K562 (cell line): ENCODE data around the gene IQCN. TPM values are rescaled to one million over a fixed set of nuclear protein-coding genes. Genes with fewer than 3 reads are reported as not detected.

Experiments used
- CBFA2T3 ChIP-seq: fragments of 450-650 bp; IDR thresholded peaks from 2 replicates; pipeline ENCODE4 v1.6.1; 2017
- CBX5 ChIP-seq: IDR thresholded peaks from 2 replicates; pipeline ENCODE4 v1.6.1; 2014; ENCODE audit warnings: low read depth, borderline replicate concordance
- ERF ChIP-seq: fragments of 450-650 bp; formaldehyde crosslinking; IDR thresholded peaks from 2 replicates; pipeline ENCODE4 v1.4.0; 2020; ENCODE audit warnings: mild to moderate bottlenecking, mixed read lengths
- LEF1 ChIP-seq: fragments of 450-650 bp; IDR thresholded peaks from 2 replicates; pipeline ENCODE4 v1.6.1; 2016; ENCODE audit warnings: mild to moderate bottlenecking
- PCBP1 ChIP-seq: fragments of 200-400 bp; formaldehyde crosslinking; IDR thresholded peaks from 2 replicates; pipeline ENCODE4 v1.6.1; 2018; ENCODE audit warnings: mild to moderate bottlenecking, low read depth, low read length; ENCODE audit not compliant: poor library complexity, severe bottlenecking
- PKNOX1 ChIP-seq: fragments of 450-650 bp; IDR thresholded peaks from 2 replicates; pipeline ENCODE4 v1.6.1; 2016
- REST ChIP-seq, 2 experiments: fragments of 450-650 bp; formaldehyde crosslinking in 1 of 2; IDR thresholded peaks; 2 replicates each; pipeline versions ENCODE4 v1.4.0 to v1.6.1; 2014 to 2020; ENCODE audit warnings: mild to moderate bottlenecking in 2 of 2, borderline replicate concordance in 1 of 2, low read depth in 1 of 2
- SREBF2 ChIP-seq: sonication (generic); formaldehyde crosslinking; IDR thresholded peaks from 2 replicates; pipeline ENCODE4 v1.4.0; 2020; ENCODE audit warnings: mild to moderate bottlenecking, missing genetic modification reagents
- STAT6 ChIP-seq: sonication (generic); formaldehyde crosslinking; IDR thresholded peaks from 2 replicates; pipeline ENCODE4 v1.8.1; 2023; ENCODE audit warnings: mild to moderate bottlenecking, missing genetic modification reagents
- SUPT5H ChIP-seq: fragments of 450-650 bp; IDR thresholded peaks from 2 replicates; pipeline ENCODE4 v1.6.1; 2016
- ZBTB34 ChIP-seq: fragments of 250-450 bp; sonication (Bioruptor Pico); IDR thresholded peaks from 2 replicates; pipeline ENCODE4 v1.8.0; 2021; ENCODE audit warnings: mild to moderate bottlenecking, moderate library complexity
- ZNF175 ChIP-seq: fragments of 200-800 bp; sonication (Bioruptor generic); IDR thresholded peaks from 2 replicates; pipeline ENCODE4 v1.6.1; 2016; ENCODE audit warnings: low read depth, mild to moderate bottlenecking, missing genetic modification characterization, missing compliant biosample characterization
- ZNF311 ChIP-seq: fragments of 250-450 bp; sonication (Bioruptor Pico); IDR thresholded peaks from 2 replicates; pipeline ENCODE4 v1.4.0; 2020; ENCODE audit warnings: mild to moderate bottlenecking, moderate library complexity
- ZNF445 ChIP-seq: fragments of 250-450 bp; sonication (Bioruptor Pico); IDR thresholded peaks from 2 replicates; pipeline ENCODE4 v1.4.0; 2020; ENCODE audit warnings: low read depth, mild to moderate bottlenecking, moderate library complexity
- polyA plus RNA-seq, 8 experiments: library from polyadenylated mRNA; depleted of rRNA in 4 of 8; stranded (reverse) in 5 of 8; unstranded in 3 of 8; fragments of >200 nt; fragmentation: Nextera tagmentation in 2 of 8; fragmentation: Illumina TruSeq in 1 of 8; extraction: Ambion mirVana in 2 of 8; extraction: Trizol in 1 of 8; gene quantifications; 2 replicates each; pipeline versions ENCODE4 v1.2.1 to v1.2.3, GENCODE V29; 2011 to 2014; ENCODE audit warnings: inconsistent platforms in 1 of 8, missing spikeins in 1 of 8
- total RNA-seq, 7 experiments: library from RNA; depleted of rRNA in 6 of 7; stranded (reverse); fragments of >200 nt in 6 of 7; fragmentation: Illumina TruSeq in 2 of 7; extraction: Trizol in 2 of 7; gene quantifications; 2 replicates each; pipeline versions ENCODE4 v1.2.1 to v1.2.3, GENCODE V29; 2011 to 2021; ENCODE audit warnings: low replicate concordance in 1 of 7

Gene IQCN
- total and polyA plus RNA-seq, 9 of the 15 experiments (the other 6 are each of a cell fraction or from before 2014, with no cell fraction given) = 0.01 to 0.07 (median 0.04) TPM; not detected in 3

GRCh38 chr19:18274781-18275356 lies 617 bp upstream of the IQCN start (continued):
- TF ChIP-seq REST (IDR thresholded peaks at IDR 0.05; ENCODE audit: borderline replicate concordance) = peak; percentile 99
- no peak for TF ChIP-seq REST (CRISPR knock-in tag; IDR thresholded peaks at IDR 0.05; ENCODE audit: low read depth)
- TF ChIP-seq ZNF445 (CRISPR knock-in tag) = no peak
- 0 out of 2 replicates have a peak, but pooled peaks have one; percentile 80 for TF ChIP-seq ERF
- TF ChIP-seq PCBP1 = no peak
- no peak for TF ChIP-seq ZBTB34 (CRISPR knock-in tag)
- no peak for TF ChIP-seq CBX5
- no peak for TF ChIP-seq ZNF175
- no peak for TF ChIP-seq STAT6
- TF ChIP-seq SREBF2 (CRISPR knock-in tag) = no peak
- TF ChIP-seq SUPT5H = no peak
- TF ChIP-seq ZNF311 (CRISPR knock-in tag) = no peak
- no peak; the same call in 1 of the 2 replicates for TF ChIP-seq PKNOX1
- peak; percentile 69 for TF ChIP-seq LEF1
- TF ChIP-seq CBFA2T3 = peak; percentile 47; the same call in 1 of the 2 replicates
